ENCODE measurements around the gene SLIT3.

DNA sequence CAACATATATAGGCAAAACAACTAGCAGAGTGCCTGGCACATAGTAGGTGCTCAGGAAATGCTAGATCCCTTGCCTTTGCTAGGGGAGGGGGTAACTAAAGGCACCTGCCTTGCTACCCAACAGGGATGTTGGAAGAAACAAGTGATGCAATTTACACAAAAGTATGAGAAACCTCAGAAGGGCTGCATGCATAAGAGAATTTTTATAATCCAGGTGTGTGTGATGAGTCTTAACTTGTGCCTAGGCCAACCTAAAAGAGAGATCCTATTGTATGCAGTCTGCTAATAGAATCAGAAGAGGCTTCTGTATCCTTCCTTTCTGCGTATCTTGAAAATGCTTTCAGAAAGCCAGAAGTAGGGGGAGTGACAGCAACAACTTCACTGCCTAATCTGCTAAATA lies 135.9 kb downstream of the SLIT3 start:
- TF ChIP-seq POLR2A (IDR thresholded peaks at IDR 0.05) (no peak), CTCF (IDR thresholded peaks at IDR 0.05) (no peak)
